Progenitor cell of endocrine pancreas (in vitro differentiated cells): Measurements from ENCODE around the gene ADK. TPM values are rescaled to one million over a fixed set of nuclear protein-coding genes. Genes with fewer than 3 reads are reported as not detected.

Source experiments
- DNase-seq: peaks from one replicate; pipeline ENCODE4 v3.0.0; 2021; ENCODE audit warnings: low spot score; ENCODE audit not compliant: unreplicated experiment
- H3K27ac Mint-ChIP-seq: 2 replicates; pipeline ENCODE4 v1.8.0; 2021; ENCODE audit warnings: mild to moderate bottlenecking, moderate library complexity, mixed read lengths
- H3K27me3 Mint-ChIP-seq: 2 replicates; pipeline ENCODE4 v1.8.0; 2021; ENCODE audit warnings: mixed read lengths
- H3K36me3 Mint-ChIP-seq: 2 replicates; pipeline ENCODE4 v1.8.0; 2022; ENCODE audit warnings: mixed read lengths; ENCODE audit not compliant: insufficient read depth
- H3K4me1 Mint-ChIP-seq: 2 replicates; pipeline ENCODE4 v1.8.0; 2021; ENCODE audit warnings: low read depth, mixed read lengths
- H3K4me3 Mint-ChIP-seq: 2 replicates; pipeline ENCODE4 v1.8.0; 2021; ENCODE audit warnings: low read depth, mild to moderate bottlenecking, moderate library complexity, mixed read lengths
- H3K9me3 Mint-ChIP-seq: 2 replicates; pipeline ENCODE4 v1.8.0; 2021; ENCODE audit warnings: low read depth, mixed read lengths
- total RNA-seq: library from RNA; stranded (reverse); gene quantifications from 2 replicates; pipeline ENCODE4 v1.2.1, GENCODE V29; 2021
- TF ChIP-seq, protein P1 (sequence below): fragments of 200-600 bp; sonication (generic); IDR thresholded peaks from one replicate; pipeline ENCODE4 v1.5.0; 2021; ENCODE audit warnings: antibody characterized with exemption, mild to moderate bottlenecking; ENCODE audit not compliant: unreplicated experiment

ADK gene
- total RNA-seq, 1 donor from 2014 or later = 20.7 TPM

DNA sequence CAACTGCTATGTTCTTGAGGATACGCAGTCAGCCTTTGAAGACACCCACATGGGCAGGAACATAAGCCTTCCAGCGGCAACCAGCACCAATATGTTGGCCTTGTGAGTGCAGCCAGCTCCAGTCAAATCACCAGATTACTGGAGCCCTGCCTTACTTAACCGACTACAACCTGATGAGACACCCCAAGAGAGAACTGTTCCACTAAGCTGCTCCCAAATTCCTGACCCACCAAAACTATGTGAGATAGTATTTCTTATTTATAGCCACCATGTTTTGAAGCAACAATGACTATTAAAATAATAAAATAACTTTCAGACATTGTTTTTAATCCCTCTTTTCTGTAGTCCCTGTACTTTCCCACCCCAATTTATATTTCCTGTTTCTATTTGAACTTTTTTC lies 179.6 kb downstream of the ADK start:
- TF ChIP-seq, protein P1, sequence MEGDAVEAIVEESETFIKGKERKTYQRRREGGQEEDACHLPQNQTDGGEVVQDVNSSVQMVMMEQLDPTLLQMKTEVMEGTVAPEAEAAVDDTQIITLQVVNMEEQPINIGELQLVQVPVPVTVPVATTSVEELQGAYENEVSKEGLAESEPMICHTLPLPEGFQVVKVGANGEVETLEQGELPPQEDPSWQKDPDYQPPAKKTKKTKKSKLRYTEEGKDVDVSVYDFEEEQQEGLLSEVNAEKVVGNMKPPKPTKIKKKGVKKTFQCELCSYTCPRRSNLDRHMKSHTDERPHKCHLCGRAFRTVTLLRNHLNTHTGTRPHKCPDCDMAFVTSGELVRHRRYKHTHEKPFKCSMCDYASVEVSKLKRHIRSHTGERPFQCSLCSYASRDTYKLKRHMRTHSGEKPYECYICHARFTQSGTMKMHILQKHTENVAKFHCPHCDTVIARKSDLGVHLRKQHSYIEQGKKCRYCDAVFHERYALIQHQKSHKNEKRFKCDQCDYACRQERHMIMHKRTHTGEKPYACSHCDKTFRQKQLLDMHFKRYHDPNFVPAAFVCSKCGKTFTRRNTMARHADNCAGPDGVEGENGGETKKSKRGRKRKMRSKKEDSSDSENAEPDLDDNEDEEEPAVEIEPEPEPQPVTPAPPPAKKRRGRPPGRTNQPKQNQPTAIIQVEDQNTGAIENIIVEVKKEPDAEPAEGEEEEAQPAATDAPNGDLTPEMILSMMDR = no peak
- Mint-ChIP-seq H3K4me1 (no peaks in the 10 kb centered on the region), H3K27ac (no peak overlapping the region), H3K4me3 (no peak overlapping the region), H3K27me3 (no peaks in the 10 kb centered on the region), H3K36me3 (peaks cover 2% of the 10 kb centered on the region), H3K9me3 (peaks cover 8% of the 10 kb centered on the region)
- no peak for DNase-seq

DNA sequence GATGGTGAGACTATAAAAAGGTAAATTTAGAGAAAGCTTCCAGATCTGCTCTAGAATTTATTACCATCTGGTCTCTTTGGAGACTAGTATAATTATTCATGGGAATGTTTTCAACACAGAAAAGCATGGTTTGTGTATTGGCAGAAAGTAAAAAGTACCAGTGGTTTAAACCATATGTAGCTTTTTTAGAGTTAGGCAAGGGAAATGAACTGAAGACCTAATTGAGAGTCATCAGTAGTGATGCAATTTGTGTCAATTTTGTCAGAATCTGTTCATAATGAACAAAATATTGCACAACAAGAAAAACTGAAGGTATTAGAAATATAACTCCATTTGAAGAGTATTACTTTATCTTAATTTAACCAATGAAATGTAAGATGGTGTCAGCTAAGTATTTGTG lies 181.4 kb downstream of the ADK start:
- H3K27ac Mint-ChIP-seq = no peak overlapping the region
- TF ChIP-seq, protein P1 = no peak
- peaks cover 3% of the 10 kb centered on the region for H3K4me1 Mint-ChIP-seq
- no peaks in the 10 kb centered on the region for H3K27me3 Mint-ChIP-seq
- H3K9me3 Mint-ChIP-seq = peaks cover 8% of the 10 kb centered on the region
- no peak overlapping the region for H3K4me3 Mint-ChIP-seq
- no peak for DNase-seq
- H3K36me3 Mint-ChIP-seq = peaks cover 2% of the 10 kb centered on the region

DNA sequence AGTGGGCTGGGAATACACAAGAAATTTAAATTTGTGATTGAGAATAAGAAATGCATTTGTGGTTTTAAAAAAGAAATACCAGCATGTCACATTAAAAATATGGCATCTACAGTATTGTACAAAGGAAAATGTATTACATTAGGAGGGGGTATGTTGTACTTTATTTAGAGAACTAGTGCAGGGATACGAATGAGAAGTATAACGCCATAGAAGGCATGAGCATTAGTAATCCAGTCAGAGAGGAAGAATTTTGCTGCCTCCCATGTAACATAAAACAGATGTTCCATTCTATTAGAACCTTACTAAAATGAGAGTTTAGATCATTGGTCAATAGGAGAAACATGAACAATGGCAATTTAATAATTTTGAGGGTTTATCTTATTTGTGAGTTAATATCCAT lies 182.2 kb downstream of the ADK start:
- Mint-ChIP-seq H3K4me1 (peaks cover 3% of the 10 kb centered on the region), H3K27me3 (no peaks in the 10 kb centered on the region), H3K36me3 (peaks cover 2% of the 10 kb centered on the region), H3K27ac (no peak overlapping the region), H3K4me3 (no peak overlapping the region), H3K9me3 (peaks cover 8% of the 10 kb centered on the region)
- TF ChIP-seq, protein P1 = no peak
- DNase-seq = no peak

DNA sequence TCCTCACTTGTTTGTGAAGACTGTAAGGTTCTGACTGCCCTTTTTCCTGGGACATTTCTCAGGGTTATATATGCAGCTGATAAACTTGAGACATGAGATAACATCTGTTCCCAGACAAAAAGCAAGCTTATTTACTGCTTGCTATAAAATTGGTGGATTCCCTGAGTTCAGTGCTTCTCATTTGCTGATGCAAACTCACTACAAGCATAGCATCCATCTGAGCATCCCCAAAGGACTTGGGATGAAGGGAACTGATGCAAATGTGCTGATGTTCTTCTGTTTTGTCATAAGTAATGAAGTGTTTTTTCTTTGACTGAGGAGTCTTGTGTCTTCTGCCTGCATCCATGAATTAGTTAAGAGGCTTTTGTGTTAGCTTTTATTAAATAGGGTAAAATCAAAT lies 183.2 kb downstream of the ADK start:
- H3K9me3 Mint-ChIP-seq = peaks cover 8% of the 10 kb centered on the region
- H3K4me1 Mint-ChIP-seq = peaks cover 6% of the 10 kb centered on the region
- peaks cover 2% of the 10 kb centered on the region for H3K36me3 Mint-ChIP-seq
- TF ChIP-seq, protein P1 = no peak
- no peak overlapping the region for H3K4me3 Mint-ChIP-seq
- H3K27ac Mint-ChIP-seq = no peak overlapping the region
- DNase-seq = no peak
- no peaks in the 10 kb centered on the region for H3K27me3 Mint-ChIP-seq

DNA sequence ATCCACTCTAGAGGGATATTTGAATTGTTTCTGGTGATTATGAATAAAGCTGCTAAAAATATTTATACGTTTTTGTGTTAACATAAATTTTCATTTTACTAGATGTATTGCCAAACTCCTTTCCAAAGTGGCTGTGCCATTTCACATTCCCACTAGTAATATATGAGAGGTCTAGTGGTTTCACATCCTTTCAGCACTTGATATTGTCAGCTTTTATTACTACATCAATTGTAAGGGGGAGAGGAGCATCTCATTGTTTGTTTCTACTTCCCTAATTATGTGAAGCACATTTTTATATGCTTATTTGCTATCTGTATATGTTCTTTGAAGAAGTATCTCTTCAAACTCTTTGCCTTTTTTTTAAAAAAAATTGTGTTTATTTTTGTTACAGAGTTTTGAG lies 184.5 kb downstream of the ADK start:
- Mint-ChIP-seq H3K27me3 (no peaks in the 10 kb centered on the region), H3K36me3 (peaks cover 2% of the 10 kb centered on the region), H3K9me3 (peaks cover 8% of the 10 kb centered on the region), H3K27ac (no peak overlapping the region), H3K4me3 (no peak overlapping the region), H3K4me1 (peaks cover 12% of the 10 kb centered on the region)
- DNase-seq = no peak
- TF ChIP-seq, protein P1 = no peak
